Kidney (tissue), 14 donors: ENCODE data around the gene AHDC1. TPM values are rescaled to one million over a fixed set of nuclear protein-coding genes. Genes with fewer than 3 reads are reported as not detected.

Experiments
- DNase-seq, 5 donors: peaks; one replicate each; pipeline ENCODE4 v3.0.0-alpha.2; 2013 to 2020
- FAIRE-seq: peaks from 2 replicates; lab custom pipeline; 2012; peaks lifted over from hg19 to GRCh38; lab: Jason Lieb, UNC
- H3K27ac ChIP-seq, 2 donors: one replicate each; pipeline ENCODE4 v1.7.0; 2013; ENCODE audit warnings: low read depth in 2 of 2, low read length in 2 of 2, inconsistent platforms in 1 of 2
- H3K27me3 ChIP-seq: one replicate; pipeline ENCODE4 v1.7.1; 2013; ENCODE audit warnings: low read length, inconsistent platforms; ENCODE audit not compliant: control insufficient read depth, insufficient read depth
- H3K36me3 ChIP-seq, 3 donors: one replicate each; pipeline versions ENCODE4 v1.7.0 to v1.7.1; 2013; ENCODE audit warnings: low read length in 3 of 3, control low read depth in 1 of 3, inconsistent platforms in 1 of 3; ENCODE audit not compliant: insufficient read depth in 3 of 3, control insufficient read depth in 2 of 3
- H3K4me1 ChIP-seq, 3 donors: one replicate each; pipeline versions ENCODE4 v1.7.0 to v1.7.1; 2013; ENCODE audit warnings: low read length in 3 of 3, inconsistent platforms in 1 of 3, low read depth in 1 of 3; ENCODE audit not compliant: control insufficient read depth in 2 of 3, insufficient read depth in 2 of 3
- H3K4me3 ChIP-seq, 3 donors: one replicate each; pipeline versions ENCODE4 v1.7.0 to v1.8.1; 2013; ENCODE audit warnings: low read length in 3 of 3, control low read depth in 1 of 3, inconsistent platforms in 1 of 3
- H3K9ac ChIP-seq, 3 donors: one replicate each; pipeline versions ENCODE4 v1.7.0 to v1.7.1; 2013; ENCODE audit warnings: low read length in 3 of 3, control low read depth in 1 of 3, inconsistent platforms in 1 of 3
- H3K9me3 ChIP-seq, 3 donors: one replicate each; pipeline versions ENCODE4 v1.7.0 to v1.7.1; 2013; ENCODE audit warnings: low read length in 3 of 3, control low read depth in 1 of 3, inconsistent platforms in 1 of 3; ENCODE audit not compliant: control insufficient read depth in 2 of 3, insufficient read depth in 1 of 3
- CTCF ChIP-seq: IDR thresholded peaks from 3 replicates; pipeline ENCODE4 v1.5.1; 2012; ENCODE audit warnings: mild to moderate bottlenecking, moderate library complexity, borderline replicate concordance; ENCODE audit not compliant: insufficient read depth; ENCODE audit errors: extremely low read depth
- intact Hi-C: fragments of 100-400 bp; cut with DNase I; formaldehyde crosslinking; loops from one replicate; pipeline ENCODE4 v1.11.1; 2022
- polyA plus RNA-seq: library from polyadenylated mRNA; stranded (reverse); fragments of 350-450 nt; fragmentation: Illumina TruSeq; extraction: RNeasy Lipid Tissue Mini Kit (QIAGEN cat#74804); gene quantifications from one replicate; pipeline ENCODE4 v1.2.3, GENCODE V29; 2014; ENCODE audit warnings: low read depth, low replicate concordance; ENCODE audit not compliant: insufficient read depth
- total RNA-seq: library from RNA; stranded (reverse); fragmentation: NEBNext Ultra II Directional; extraction: Animal tissue kit (Norgen Biotek cat#: 25700); gene quantifications from one replicate; pipeline ENCODE4 v1.2.1, GENCODE V29; 2021
- donor health status: control.
- donor health status: control.
- donor health status: control.
- donor health status: control.
- donor health status: control.
- donor health status: DM: yes; HTN: yes; CAD: no.
- donor health status: Normal renal cell carcinoma (clear cell type).

The AHDC1 gene
- total and polyA plus RNA-seq, 2 donors from 2014 or later, result 8.5 to 48.2 TPM

GRCh38 chr1:27563341-27563590 is 40.7 kb downstream of the AHDC1 start:
- peak overlapping the region in 1 of 3 donors; percentile 21 for H3K9ac ChIP-seq
- no peaks in the 10 kb centered on the region for H3K27me3 ChIP-seq
- H3K9me3 ChIP-seq, result no peaks in the 10 kb centered on the region
- FAIRE-seq, result no peak
- H3K27ac ChIP-seq, result peak overlapping the region; percentile 69 to 76
- no peak for TF ChIP-seq CTCF
- intact Hi-C loops, result no loop called here
- no peak for DNase-seq
- H3K4me1 ChIP-seq, result peaks cover 7 to 75% (median 52%) of the 10 kb centered on the region in 3 donors
- H3K36me3 ChIP-seq, result peaks cover 0 to 2% (median 0%) of the 10 kb centered on the region in 3 donors
- H3K4me3 ChIP-seq, result no peak overlapping the region

- Histone ChIP-seq H3K4me3 (no peak overlapping the region), H3K9ac (peak overlapping the region in 1 of 3 donors; percentile 61), H3K4me1 (peaks cover 7 to 74% (median 47%) of the 10 kb centered on the region in 3 donors), H3K36me3 (peaks cover 0 to 2% (median 0%) of the 10 kb centered on the region in 3 donors), H3K27ac (peak overlapping the region; percentile 13 to 69), H3K9me3 (no peaks in the 10 kb centered on the region), H3K27me3 (no peaks in the 10 kb centered on the region)
- no peak for TF ChIP-seq CTCF
- peak in 1 of 5 donors; percentile 49 for DNase-seq
- FAIRE-seq, result no peak
- intact Hi-C loops, result no loop called here
These were observed 41.2 kb downstream of the AHDC1 start for GRCh38 chr1:27562534-27563340.

GRCh38 chr1:27562021-27562420 is 41.9 kb downstream of the AHDC1 start:
- intact Hi-C loops, result no loop called here
- Histone ChIP-seq H3K9ac (no peak overlapping the region), H3K36me3 (peaks cover 0 to 2% (median 0%) of the 10 kb centered on the region in 3 donors), H3K4me3 (no peak overlapping the region), H3K27me3 (no peaks in the 10 kb centered on the region), H3K4me1 (peaks cover 5 to 72% (median 45%) of the 10 kb centered on the region in 3 donors), H3K27ac (peak overlapping the region; percentile 13 to 43), H3K9me3 (no peaks in the 10 kb centered on the region)
- FAIRE-seq (no peak), DNase-seq (peak in 3 of 5 donors; percentile 47 to 71 (median 66))
- TF ChIP-seq CTCF, result no peak
